ENCODE measurements around the gene ANXA9.

ANXA9 gene

GRCh38 chr1:150981805-150982712, at the start of gene ANXA9:
Gene ANXA9, plus strand, starts transcription at chr1:150982292. Its CDS starts 814 bp downstream, at chr1:150983106.
- in situ Hi-C loops (cut with HindIII; ENCODE audit: low sequenced_read_pairs), result no loop called here
- H3K4me3 ChIP-seq (ENCODE audit: low read depth, low read length), result no peak within 1 kb of the TSS
- DNase-seq (ENCODE audit: low read depth, low spot score), result no peak
- no peak for TF ChIP-seq CTCF (IDR thresholded peaks at IDR 0.05; ENCODE audit: low read depth, low read length)

GRCh38 chr1:150944856-150945255, 37.2 kb upstream of the ANXA9 start:
- TF ChIP-seq CTCF (IDR thresholded peaks at IDR 0.05; ENCODE audit: low read depth, low read length), result no peak
- in situ Hi-C loops (cut with HindIII; ENCODE audit: low sequenced_read_pairs), result no loop called here
- no peak overlapping the region for H3K4me3 ChIP-seq (ENCODE audit: low read depth, low read length)
- DNase-seq (ENCODE audit: low read depth, low spot score), result no peak

GRCh38 chr1:150954708-150955107, 27.4 kb upstream of the ANXA9 start:
- in situ Hi-C loops (cut with HindIII; ENCODE audit: low sequenced_read_pairs), result no loop called here
- no peak overlapping the region for H3K4me3 ChIP-seq (ENCODE audit: low read depth, low read length)
- TF ChIP-seq CTCF (IDR thresholded peaks at IDR 0.05; ENCODE audit: low read depth, low read length), result no peak
- DNase-seq (ENCODE audit: low read depth, low spot score), result no peak

- in situ Hi-C loops (cut with HindIII; ENCODE audit: low sequenced_read_pairs), result no loop called here
- no peak for TF ChIP-seq CTCF (IDR thresholded peaks at IDR 0.05; ENCODE audit: low read depth, low read length)
- DNase-seq (ENCODE audit: low read depth, low spot score), result no peak
- H3K4me3 ChIP-seq (ENCODE audit: low read depth, low read length), result no peak overlapping the region
Observed at GRCh38 chr1:150955280-150955679, 26.8 kb upstream of the ANXA9 start.

GRCh38 chr1:150957666-150958065, 24.4 kb upstream of the ANXA9 start:
- in situ Hi-C loops (cut with HindIII; ENCODE audit: low sequenced_read_pairs), result no loop called here
- DNase-seq (ENCODE audit: low read depth, low spot score), result no peak
- TF ChIP-seq CTCF (IDR thresholded peaks at IDR 0.05; ENCODE audit: low read depth, low read length), result no peak
- no peak overlapping the region for H3K4me3 ChIP-seq (ENCODE audit: low read depth, low read length)

GRCh38 chr1:150960646-150961045, 21.4 kb upstream of the ANXA9 start:
- TF ChIP-seq CTCF (IDR thresholded peaks at IDR 0.05; ENCODE audit: low read depth, low read length), result no peak
- in situ Hi-C loops (cut with HindIII; ENCODE audit: low sequenced_read_pairs), result no loop called here
- no peak for DNase-seq (ENCODE audit: low read depth, low spot score)
- H3K4me3 ChIP-seq (ENCODE audit: low read depth, low read length), result no peak overlapping the region

Measured in astrocyte of the spinal cord (primary cell).